HL-60/S4 treated with retinoic acid at 250 ng/mL for 4 days and 3 days (cell line): Measurements from ENCODE around the gene RPS6KA2.
"Not testable (repeated sequence)": the region's sequence is repeated elsewhere in the genome, so short reads cannot be mapped to it uniquely, and the experiment has no call there.

ENCODE experiments used
- in situ Hi-C: fragments of 300-500 bp; cut with MboI; formaldehyde crosslinking; loops from 2 replicates; pipeline ENCODE4 v1.7.0; 2022; ENCODE audit warnings: low sequenced_read_pairs

RPS6KA2 gene

DNA sequence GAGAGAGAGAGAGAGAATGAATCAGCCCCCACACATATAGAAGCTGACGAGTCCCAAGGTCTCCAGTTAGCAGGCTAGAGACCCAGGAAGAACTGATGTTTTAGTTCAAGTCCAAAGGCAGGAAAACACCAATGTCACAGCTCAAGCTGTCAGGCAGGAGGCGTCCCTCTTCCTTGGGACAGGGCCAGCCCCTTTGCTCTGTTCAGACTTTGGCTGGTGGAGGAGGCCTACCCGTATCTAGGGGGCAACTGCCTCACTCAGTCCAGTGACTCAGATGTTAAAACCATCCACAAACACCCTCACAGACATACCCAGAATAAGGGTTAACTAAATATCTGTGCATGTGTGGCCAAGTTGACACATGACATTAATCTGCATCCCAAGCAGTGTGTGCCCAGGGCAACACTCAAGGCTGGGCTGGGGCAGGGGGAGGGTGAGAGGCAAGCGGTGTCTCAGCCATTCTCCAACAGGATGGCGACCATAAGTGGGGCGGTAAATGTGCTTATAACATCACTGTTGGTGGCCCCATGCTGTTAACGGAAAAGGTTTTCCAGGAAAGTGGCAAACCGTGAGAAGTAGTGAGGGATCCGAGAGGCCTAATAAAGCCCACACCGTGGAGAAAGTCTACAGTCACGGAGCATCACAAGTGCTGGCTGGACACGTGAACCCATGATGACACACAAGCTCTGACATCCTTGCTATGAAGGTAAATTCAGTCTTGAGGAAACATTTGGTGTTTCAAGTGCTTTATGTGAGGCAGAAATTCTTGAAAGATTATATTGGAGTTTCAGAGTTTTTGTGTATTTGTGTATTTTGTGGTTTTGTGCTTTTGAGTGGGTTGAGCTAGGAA lies 68.7 kb downstream of the RPS6KA2 start:
- in situ Hi-C loops = no loop called here

DNA sequence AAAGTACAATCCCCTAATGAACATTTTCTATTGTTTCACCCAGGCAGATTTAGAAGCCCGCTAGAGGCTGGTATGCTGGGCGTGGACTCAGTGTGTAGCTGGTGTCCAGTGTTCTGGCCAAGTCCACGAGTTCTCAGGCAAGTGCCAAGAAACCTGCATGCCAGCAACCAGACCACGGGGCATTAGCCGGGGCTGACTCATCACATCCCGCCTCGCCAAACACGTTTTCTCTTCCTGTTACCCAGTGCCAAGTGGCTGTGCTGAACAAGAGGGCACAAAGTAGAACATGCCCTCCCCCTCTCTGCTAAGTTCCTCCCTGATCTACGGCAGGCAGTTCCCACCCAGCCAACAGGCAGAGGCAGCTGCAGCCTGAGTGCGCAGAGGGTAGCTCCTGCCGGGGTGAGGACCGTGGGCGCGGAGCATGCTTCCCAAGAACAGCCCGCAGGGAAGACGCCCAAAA lies 70.2 kb downstream of the RPS6KA2 start:
- in situ Hi-C loops = no loop called here

DNA sequence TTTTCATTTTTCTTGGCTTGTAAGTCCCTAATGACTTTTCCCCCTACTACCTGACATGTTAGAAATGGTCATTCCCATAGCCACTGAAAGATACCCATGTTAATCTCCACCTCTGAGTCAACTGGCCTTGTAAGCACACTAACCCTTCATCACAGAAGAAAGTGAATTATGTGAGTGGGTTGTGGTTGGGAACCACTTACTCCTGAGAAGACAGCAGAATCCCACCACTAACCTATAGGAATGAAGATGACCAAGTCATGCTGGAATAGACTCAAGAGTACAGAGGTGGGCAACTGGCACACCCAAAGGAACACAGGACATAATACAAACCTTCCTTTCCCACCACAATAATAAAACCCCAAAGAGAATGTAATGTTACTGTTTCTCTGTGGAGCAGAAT lies 70.7 kb downstream of the RPS6KA2 start:
- in situ Hi-C loops = no loop called here

DNA sequence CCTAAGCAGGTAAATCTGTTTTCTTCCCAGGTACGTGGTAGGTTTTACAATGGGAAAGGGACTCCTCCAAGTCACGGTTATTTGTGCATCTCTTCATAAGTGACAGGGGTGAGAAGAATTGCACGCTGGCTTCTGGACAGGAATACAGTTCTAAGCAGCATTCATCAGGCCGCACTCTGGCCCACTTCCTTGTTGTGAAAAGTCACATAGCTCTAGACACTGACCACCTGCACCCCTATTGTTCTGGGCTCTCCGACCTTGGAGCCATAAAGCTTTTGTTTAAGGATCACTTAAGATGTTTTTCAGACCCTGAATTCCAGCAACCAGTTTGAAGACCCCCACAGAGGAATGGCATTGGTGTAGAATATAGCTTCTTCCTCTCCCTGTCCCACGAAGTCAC lies 72.0 kb downstream of the RPS6KA2 start:
- in situ Hi-C loops = no loop called here

DNA sequence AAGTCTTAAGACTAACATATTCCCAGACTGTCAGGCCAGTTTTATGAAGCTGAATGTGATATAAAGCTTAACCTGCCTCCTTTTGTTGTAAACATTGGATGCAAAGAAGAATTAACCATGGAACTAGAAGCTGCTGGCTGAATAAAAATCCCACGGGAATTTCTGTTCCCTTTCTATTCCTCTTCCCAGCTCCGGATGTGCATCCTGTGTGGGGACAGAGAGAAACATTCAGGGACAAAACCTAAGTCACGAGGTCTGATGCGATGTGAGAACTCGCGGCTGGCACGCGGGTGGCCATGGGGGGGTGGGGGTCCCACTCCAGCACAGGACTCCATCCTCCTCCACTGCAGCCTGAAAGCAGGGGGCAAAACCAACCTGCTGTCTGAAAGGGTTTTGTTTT lies 72.7 kb downstream of the RPS6KA2 start:
- in situ Hi-C loops = no loop called here

DNA sequence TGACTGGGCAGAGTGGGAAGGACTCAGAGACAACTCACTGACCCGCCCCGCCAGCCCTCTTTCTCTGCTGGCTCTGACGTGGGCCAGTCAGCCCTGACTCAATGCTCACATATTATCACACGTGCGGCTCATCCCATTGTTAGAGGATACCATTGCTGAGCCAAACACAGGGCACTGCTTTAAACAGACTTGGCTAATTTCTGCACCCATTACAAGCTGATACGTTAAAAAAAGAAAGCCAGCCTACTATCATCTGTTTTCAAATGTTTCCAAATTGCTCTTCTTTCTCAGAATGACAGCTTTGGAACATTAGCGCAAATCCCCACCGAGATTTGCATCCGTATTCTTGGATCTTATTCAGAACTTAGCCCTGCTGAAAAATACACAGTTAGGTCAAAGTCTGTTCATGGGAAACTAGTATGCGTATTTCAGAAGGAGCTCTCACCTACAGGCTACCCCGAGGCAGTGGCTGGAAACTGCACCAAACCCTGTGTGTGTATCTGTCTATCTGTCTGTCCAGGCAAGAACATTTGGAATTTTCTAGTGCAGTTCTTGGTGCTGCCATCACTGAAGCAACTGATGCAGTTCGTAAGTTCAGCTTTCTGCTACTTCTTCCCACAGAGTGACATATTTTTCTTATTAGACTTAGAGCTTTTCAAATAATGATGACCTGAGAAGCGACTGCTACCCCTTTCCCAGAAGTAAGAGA lies 73.3 kb downstream of the RPS6KA2 start:
- in situ Hi-C loops = no loop called here

DNA sequence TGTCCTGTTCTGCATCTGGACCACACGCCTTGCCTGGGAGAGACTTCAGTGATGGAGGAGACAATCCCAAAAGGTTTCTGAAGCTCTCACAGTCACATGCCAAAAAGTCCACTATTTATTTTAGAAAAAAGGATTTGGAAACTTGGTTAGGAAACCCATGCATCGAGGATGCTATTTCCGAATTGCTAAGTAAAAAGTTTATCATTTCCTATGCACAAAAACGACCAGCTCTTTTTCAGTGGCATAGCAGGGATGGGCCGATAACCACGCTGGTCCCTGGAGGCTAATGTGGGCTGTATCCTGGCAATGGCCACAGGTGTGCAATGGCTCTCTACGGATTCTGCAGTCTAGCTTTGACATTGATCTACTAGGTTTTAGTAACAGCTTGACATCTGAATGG lies 74.5 kb downstream of the RPS6KA2 start:
- in situ Hi-C loops = no loop called here

DNA sequence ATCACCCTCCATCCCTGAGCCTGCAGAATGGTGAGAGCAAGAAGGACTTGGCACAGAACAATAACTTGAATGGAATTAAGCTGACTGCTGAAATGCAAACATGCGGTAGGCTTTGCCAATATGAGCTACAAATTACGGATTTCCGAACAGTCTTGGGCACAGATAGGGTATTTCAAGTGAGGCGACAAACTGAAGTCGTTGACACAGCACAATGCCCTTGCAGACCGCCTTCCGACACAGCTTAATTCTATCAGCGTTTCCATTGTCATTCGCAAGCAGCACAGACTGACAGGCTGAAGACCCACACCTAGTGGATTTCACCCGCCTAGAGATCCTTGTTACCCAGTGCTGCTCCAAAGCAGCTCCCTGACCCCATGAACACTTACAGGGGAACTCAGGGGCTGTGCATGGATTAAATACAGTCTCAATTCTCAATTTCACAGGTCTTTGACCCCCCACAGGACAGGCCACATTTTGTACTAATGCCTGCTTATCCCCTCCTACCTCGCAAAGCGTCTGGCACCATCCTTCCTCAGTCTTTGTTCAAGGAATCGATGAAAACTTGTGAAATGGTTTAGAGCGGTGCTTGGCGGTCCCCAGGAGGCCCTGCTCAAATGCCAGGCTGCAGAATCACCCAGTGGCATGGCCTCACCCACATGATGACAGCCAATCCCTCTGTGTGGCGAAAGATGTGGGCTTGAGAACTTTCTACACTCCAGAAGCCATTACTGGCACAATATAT lies 75.1 kb downstream of the RPS6KA2 start:
- in situ Hi-C loops = no loop called here

DNA sequence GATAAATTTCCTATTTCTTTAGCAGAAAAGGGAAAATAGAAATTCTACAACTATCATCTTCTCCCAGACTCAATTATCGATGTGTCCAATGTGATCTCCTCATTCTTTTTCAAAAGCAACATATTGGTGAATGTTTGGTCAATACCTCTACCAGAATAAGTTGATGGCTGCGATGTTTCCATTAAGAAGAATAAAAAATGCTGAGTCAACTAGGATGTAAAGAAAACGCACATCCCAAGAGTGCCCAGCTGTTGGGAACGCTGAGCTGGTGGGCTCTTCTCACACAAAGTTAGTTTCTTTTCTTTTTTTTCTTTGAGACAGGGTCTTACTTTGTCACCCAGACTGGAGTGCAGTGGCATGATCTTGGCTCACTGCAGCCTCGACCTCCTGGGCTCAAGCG lies 80.4 kb downstream of the RPS6KA2 start:
- in situ Hi-C loops = no loop called here

DNA sequence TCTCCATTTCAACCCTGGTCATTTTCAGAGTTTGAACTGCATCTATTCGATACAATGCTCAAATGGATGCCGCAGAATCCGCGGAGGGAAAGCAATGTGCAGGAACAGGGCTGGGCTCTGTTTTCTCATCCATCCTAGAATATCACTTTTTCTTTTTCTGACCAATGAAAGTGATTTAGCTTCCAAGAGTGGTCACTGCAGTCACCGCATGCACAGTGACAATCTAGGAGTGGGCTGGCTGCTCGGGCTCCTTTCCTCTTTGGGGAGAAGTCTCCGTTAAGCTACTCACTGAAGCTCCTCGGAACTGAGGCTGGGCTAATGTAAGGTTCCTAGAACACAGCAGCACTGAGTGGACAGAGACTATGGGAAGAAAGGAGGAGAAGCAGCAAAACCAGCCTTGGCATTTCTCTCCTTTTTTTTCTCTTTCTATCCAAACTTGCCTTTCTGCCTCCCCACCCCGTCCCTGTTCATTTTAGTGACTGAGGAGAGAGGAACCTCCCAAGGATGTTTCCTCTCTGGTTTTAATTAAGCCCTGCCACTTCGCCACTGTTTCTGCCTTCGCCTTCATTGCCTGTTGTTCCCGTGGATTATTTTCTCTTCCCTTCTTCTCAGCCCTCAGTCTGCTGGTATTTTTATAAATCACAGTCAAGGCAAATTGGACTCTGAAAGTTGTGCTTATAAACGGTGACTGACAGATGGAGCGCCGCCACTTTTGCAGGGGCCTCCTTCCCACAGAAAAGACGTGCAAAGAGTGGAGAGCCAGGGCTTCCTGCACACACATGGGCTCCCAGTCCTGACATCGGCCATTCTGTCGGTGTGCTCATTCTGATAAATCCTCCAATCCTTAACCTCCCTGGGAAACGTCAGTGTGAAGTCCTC lies 81.7 kb downstream of the RPS6KA2 start:
- in situ Hi-C loops = no loop called here

DNA sequence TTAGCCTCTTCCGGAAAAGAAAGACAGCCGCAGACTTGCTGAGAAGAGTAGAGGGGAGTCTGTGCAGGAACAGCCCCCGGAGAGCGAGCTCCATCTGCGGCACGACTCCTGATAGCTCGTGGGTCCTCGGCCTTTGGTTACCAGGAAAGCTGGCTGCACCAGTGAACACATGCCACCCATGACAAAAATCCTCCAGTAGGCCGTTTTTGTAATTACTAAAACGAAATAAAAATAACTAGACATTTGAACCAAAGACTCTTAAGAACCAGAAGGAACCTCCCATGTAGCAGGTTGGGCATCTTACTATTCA lies 82.8 kb downstream of the RPS6KA2 start:
- in situ Hi-C loops = no loop called here

DNA sequence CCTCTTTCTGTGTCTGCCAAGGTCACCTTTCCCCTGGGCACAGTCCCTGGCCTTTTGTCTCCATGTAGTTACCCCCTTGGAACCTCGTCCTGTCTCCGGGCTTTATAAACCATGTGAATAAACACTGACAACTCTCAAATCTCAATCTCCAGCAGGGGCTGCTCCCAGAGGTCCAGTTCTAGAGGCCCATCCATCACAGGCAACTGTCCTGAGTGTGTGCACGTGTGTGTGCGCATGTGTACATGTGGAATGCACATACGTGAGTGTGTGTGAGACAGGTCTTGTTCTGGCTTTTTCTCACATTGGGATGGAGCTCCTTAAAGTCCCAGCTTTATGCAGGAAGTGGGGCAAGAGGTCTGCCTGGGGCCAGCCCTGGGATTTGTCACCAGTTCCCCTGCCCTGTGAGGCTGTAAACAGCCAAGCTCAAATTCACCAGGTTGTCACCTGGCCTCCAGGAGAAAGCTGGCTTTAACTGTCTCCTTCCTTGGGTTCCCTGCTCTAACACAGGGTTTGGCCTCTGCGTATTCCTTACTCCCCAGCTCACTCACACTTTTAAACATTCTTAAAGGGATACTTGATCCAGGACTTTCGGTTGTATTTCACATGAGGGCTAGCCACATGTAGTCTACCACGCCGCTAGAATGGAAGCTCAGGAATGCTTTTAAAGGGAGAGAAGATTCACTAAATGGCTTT lies 83.3 kb downstream of the RPS6KA2 start:
- in situ Hi-C loops = no loop called here

DNA sequence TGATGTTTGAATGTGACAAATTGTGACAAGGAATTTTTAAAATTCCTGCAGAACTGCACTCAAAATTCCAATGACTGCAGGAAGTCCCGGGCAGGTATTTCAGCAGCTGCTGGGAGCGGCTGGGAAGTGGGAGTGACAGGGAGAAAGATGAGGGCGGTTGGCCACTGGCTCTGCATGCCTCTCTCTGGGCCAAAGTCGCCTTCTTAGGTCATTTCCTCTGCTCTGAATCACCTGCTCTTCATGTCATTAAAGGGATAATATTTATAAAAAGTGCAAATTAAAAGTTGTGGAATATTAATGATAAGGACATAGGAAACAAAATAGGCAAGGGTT lies 84.5 kb downstream of the RPS6KA2 start:
- in situ Hi-C loops = no loop called here

DNA sequence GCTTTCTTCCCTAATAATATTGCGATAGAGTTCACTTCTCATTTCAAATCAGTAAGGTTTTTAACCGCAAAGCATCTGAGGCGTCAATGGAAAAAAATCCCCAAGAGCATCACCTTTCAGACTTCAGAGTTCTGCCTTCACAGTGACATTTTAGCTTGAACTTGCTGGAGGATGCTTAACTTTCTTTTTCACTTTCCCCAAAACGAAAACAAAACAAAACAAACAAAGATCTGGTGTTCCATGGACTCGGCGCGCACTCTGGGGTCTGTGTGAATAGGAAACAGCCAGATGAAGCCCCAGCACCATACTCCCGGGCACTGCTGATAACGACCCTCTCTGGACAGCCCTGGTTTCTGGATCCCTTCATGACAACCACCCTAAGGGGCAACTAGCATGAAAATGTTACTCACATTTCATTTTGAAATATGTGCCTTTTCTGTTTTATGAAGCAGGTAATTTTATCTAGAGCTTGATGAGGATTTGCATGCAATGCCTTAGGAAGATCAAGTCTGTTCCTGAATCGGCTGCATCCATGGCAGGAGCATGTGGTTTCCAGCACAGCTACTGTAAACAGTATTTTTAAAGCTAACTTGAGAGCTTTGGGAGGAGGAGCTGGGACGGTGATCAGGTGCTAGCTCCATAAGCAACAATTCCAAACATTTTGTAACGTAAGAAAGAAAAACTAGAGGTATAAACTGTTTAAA lies 85.0 kb downstream of the RPS6KA2 start:
- in situ Hi-C loops = no loop called here

DNA sequence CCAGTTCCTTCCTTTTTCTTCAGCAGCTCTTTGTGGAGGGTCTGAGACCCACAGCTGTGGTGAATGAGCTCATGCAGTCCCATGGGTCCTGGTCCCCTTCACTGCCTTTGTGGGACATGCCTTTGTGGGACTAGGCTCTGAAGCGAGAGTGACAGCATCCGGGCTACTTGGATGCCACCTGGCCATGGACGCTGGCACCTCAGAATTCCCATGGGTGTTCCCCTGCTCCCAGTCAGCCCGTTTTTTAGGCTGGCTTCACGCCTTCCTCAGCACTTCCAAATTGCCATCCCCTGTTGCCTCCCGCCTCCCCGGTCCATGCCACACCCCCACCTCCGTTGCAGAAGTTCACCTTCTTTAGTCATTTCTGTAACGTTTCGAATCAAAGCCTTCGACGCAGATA lies 85.7 kb downstream of the RPS6KA2 start:
- in situ Hi-C loops = no loop called here

DNA sequence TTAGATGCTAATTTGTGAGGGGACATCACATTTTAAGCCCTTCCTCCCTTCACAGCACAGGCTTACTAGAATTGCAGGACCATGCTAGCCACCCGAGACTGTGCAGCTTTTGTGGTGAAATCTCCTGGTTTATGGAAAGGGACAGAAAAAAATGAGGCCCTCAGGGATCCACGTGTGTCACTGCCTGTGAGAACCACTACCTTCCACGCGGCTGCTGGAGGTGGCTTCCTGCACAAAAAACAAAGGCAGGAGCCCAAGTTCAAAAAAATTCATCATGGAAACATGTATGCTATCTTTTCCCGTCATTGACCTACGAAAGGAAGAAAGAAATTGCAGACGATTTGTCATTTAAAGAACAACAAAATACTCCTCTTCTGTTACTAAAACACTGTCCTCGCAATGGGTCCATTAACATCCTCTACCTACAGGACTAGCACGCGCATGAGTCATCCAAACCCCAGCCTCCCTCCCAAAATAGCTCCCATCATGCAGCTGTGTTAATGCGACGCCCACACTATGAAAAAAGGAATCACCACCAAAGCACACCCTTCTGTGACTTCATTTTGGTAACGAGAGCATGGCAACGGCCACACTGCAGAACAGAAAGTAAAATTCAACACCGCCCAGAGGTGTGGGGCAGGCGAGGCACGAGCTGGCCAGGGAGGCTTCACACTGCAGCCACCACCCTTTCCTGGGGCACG lies 86.3 kb downstream of the RPS6KA2 start:
- in situ Hi-C loops = no loop called here

DNA sequence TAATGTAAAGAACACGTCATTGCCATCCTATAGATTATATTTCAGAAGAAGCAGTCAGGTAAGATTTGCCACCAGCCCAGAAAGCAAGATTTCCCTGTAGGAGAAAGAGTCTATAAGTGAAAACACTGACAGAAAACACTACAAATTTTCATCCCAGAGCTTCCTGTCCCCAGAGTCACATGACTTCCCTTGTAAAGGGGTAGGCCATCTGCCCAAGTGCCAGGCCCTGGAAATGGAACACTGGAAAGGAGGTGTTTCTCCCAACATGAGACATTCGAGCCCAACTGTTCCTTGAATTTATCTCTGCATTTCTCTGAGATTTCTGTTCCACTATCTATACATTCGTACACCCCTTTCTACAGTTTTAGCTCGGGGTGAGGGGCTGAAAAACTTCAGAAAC lies 87.5 kb downstream of the RPS6KA2 start:
- in situ Hi-C loops = no loop called here

DNA sequence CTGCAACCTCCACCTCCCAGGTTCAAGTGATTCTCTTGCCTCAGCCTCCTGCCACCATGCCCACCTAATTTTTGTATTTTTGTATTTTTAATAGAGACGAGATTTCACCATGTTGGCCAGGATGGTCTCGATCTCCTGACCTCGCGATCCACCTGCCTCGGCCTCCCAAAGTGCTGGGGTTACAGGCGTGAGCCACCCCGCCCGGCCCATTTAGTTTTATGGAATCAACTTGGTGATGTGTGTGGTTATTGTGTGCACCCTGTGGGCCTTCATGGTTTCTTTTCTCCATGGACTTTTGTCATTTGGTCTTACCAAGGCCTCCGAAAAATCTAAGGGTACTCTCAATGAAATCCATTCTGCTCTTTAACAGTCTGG lies 88.1 kb downstream of the RPS6KA2 start:
- in situ Hi-C loops = not testable (repeated sequence)

DNA sequence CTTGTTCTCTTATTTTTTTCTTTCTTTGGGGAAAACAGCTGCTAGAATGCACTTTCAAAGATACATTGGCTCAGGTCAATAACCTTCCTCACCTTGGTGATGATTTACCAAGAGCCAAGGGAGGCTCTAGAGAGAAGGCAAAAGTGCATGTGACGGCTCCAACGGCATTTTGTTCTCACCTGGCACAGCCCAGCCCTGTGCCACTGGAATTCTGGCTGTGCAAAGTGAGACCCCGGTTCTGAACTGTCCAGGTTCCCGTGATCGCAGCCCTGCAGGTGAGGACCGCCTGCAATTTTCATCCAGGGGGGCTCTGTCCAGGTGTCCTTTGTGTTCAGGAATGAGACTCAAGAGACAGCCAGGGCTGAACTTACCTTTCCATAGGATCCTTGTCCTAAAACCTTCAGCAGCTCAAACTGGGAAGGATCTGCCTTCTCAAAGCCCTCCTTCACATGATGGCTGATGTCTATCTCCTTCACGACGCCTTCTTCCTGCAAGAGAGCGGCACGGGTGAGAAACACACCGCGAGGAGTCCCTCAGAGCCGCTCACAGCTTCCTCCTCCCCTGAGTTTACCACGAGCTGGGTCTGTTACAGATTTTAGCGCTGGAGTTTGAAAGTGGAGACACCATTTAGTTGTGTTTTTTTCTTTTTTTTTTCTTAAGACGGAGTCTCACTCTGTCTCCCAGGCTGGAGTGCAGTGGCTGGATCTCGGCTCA lies 88.6 kb downstream of the RPS6KA2 start:
- in situ Hi-C loops = no loop called here
